ENCODE data around the gene SPIC.

The SPIC gene

GRCh38 chr12:101536069-101536674, 61.0 kb downstream of the SPIC start:
- CTCF ChIA-PET: no interaction called here
- no peak for TF ChIP-seq L3MBTL2 (conservative IDR thresholded peaks at IDR 0.05)
- TF ChIP-seq SUZ12 (IDR thresholded peaks at IDR 0.05): no peak
- no peak for TF ChIP-seq BHLHE40 (IDR thresholded peaks at IDR 0.05; ENCODE audit: borderline replicate concordance)
- no peak for TF ChIP-seq FOXA1 (IDR thresholded peaks at IDR 0.05)
- TF ChIP-seq HDGF (IDR thresholded peaks at IDR 0.05; ENCODE audit: borderline replicate concordance): no peak
- TF ChIP-seq FOXM1 (IDR thresholded peaks at IDR 0.05; ENCODE audit: borderline replicate concordance): no peak
- TF ChIP-seq LEF1 (IDR thresholded peaks at IDR 0.05; ENCODE audit: borderline replicate concordance): no peak
- TF ChIP-seq TARDBP (IDR thresholded peaks at IDR 0.05): no peak
- TF ChIP-seq ELF4 (IDR thresholded peaks at IDR 0.05): no peak
- TF ChIP-seq PKNOX1 (IDR thresholded peaks at IDR 0.05): no peak
- TF ChIP-seq CTBP1 (IDR thresholded peaks at IDR 0.05; ENCODE audit: borderline replicate concordance): no peak
- no peak for TF ChIP-seq FOXK2 (IDR thresholded peaks at IDR 0.05)
- no peak for TF ChIP-seq ZNF384 (IDR thresholded peaks at IDR 0.05)
- no peak for TF ChIP-seq SP1 (IDR thresholded peaks at IDR 0.05)
- TF ChIP-seq ARNT (IDR thresholded peaks at IDR 0.05): no peak
- no peak for DNase-seq (ENCODE audit: extremely low spot score)
- POLR2A ChIA-PET: no interaction called here

All from HEK293T (cell line).